Neural cell (in vitro differentiated cells): ENCODE data around the gene LIPT1. TPM values are rescaled to one million over a fixed set of nuclear protein-coding genes. Genes with fewer than 3 reads are reported as not detected.

Experiments
- H2AFZ ChIP-seq: fragments of 200-600, 300-800 bp; sonication (generic), shearing (Covaris generic); 2 replicates; pipeline ENCODE4 v1.6.0; 2014; ENCODE audit warnings: low read depth, mild to moderate bottlenecking, antibody characterized with exemption, low read length, moderate library complexity
- H3F3A ChIP-seq: fragments of 200-600 bp; shearing (Covaris generic); 2 replicates; pipeline ENCODE4 v1.6.1; 2016; ENCODE audit warnings: mild to moderate bottlenecking, moderate library complexity, mixed read lengths, antibody characterized with exemption, low read length; ENCODE audit not compliant: insufficient read depth, poor library complexity, severe bottlenecking
- H3K27ac ChIP-seq: fragments of 200-600, 300-800 bp; sonication (generic), shearing (Covaris generic); 2 replicates; pipeline ENCODE4 v1.5.1; 2014; ENCODE audit warnings: mild to moderate bottlenecking, low read length, moderate library complexity
- H3K27me3 ChIP-seq: fragments of 300-800, 200-600 bp; sonication (generic), shearing (Covaris generic); 2 replicates; pipeline ENCODE4 v1.6.0; 2014; ENCODE audit warnings: mild to moderate bottlenecking, low read depth, low read length, moderate library complexity; ENCODE audit not compliant: insufficient read depth
- H3K36me3 ChIP-seq: fragments of 300-800, 200-600 bp; sonication (generic), shearing (Covaris generic); 2 replicates; pipeline ENCODE4 v1.5.1; 2014; ENCODE audit warnings: mild to moderate bottlenecking, antibody characterized with exemption, low read length, moderate library complexity; ENCODE audit not compliant: insufficient read depth
- H3K4me2 ChIP-seq: fragments of 300-800, 200-600 bp; sonication (generic), shearing (Covaris generic); 2 replicates; pipeline ENCODE4 v1.6.0; 2014; ENCODE audit warnings: mild to moderate bottlenecking, low read length
- H3K4me3 ChIP-seq: fragments of 300-800, 200-600 bp; sonication (generic), shearing (Covaris generic); 2 replicates; pipeline ENCODE4 v1.5.1; 2014; ENCODE audit warnings: mild to moderate bottlenecking, low read length, moderate library complexity
- H3K79me2 ChIP-seq: fragments of 200-600 bp; shearing (Covaris generic); replicated peaks from 2 replicates; pipeline ENCODE4 v1.6.0; 2014; ENCODE audit warnings: mild to moderate bottlenecking, low read length, moderate library complexity; ENCODE audit not compliant: insufficient read depth
- H3K9ac ChIP-seq: fragments of 300-800, 200-600 bp; sonication (generic), shearing (Covaris generic); 2 replicates; pipeline ENCODE4 v1.6.1; 2016; ENCODE audit warnings: mild to moderate bottlenecking, low read length, mixed read lengths
- H3K9me2 ChIP-seq: fragments of 200-600 bp; shearing (Covaris generic); 2 replicates; pipeline ENCODE4 v1.6.1; 2016; ENCODE audit warnings: mild to moderate bottlenecking, low read length, mixed read lengths; ENCODE audit not compliant: insufficient read depth
- H3K9me3 ChIP-seq: fragments of 200-600, 300-800 bp; sonication (generic), shearing (Covaris generic); 2 replicates; pipeline ENCODE4 v1.6.1; 2016; ENCODE audit warnings: mild to moderate bottlenecking, mixed run types, low read length, moderate library complexity, mixed read lengths
- H4K20me1 ChIP-seq: fragments of 200-600 bp; shearing (Covaris generic); 2 replicates; pipeline ENCODE4 v1.6.1; 2016; ENCODE audit warnings: mild to moderate bottlenecking, mixed run types; ENCODE audit not compliant: insufficient read depth
- CTCF ChIP-seq: fragments of 450-650 bp; IDR thresholded peaks from 2 replicates; pipeline ENCODE4 v1.5.1; 2014; ENCODE audit warnings: antibody characterized with exemption, mild to moderate bottlenecking, moderate library complexity; ENCODE audit not compliant: poor library complexity, severe bottlenecking
- EP300 ChIP-seq: fragments of 450-650 bp; conservative IDR thresholded peaks from 2 replicates; pipeline ENCODE4 v1.6.1; 2014; ENCODE audit warnings: antibody characterized with exemption, mild to moderate bottlenecking, moderate library complexity; ENCODE audit not compliant: poor library complexity, severe bottlenecking
- EZH2 ChIP-seq: fragments of 200-600, 300-800 bp; shearing (Covaris generic), sonication (generic); IDR thresholded peaks from 2 replicates; pipeline ENCODE4 v1.6.1; 2014; ENCODE audit warnings: antibody characterized with exemption, low read length, borderline replicate concordance, mild to moderate bottlenecking; ENCODE audit not compliant: insufficient read depth, poor library complexity, severe bottlenecking
- MXI1 ChIP-seq: fragments of 450-650 bp; conservative IDR thresholded peaks from 2 replicates; pipeline ENCODE4 v1.6.1; 2014; ENCODE audit warnings: antibody characterized with exemption, mild to moderate bottlenecking; ENCODE audit not compliant: poor library complexity, severe bottlenecking
- POLR2AphosphoS5 ChIP-seq: IDR thresholded peaks from 2 replicates; pipeline ENCODE4 v1.6.1; 2012
- RAD21 ChIP-seq: fragments of 450-650 bp; conservative IDR thresholded peaks from 2 replicates; pipeline ENCODE4 v1.6.1; 2014; ENCODE audit warnings: antibody characterized with exemption, mild to moderate bottlenecking, moderate library complexity
- REST ChIP-seq: IDR thresholded peaks from 2 replicates; pipeline ENCODE4 v1.6.1; 2012; ENCODE audit warnings: borderline replicate concordance
- SMC3 ChIP-seq: fragments of 450-650 bp; conservative IDR thresholded peaks from 2 replicates; pipeline ENCODE4 v1.6.1; 2014; ENCODE audit warnings: antibody characterized with exemption, mild to moderate bottlenecking, moderate library complexity; ENCODE audit not compliant: poor library complexity
- TAF1 ChIP-seq: IDR thresholded peaks from 2 replicates; pipeline ENCODE4 v1.6.1; 2012; ENCODE audit warnings: low read depth
- polyA plus RNA-seq: library from polyadenylated mRNA; depleted of rRNA; stranded (reverse); fragments of >200 nt; gene quantifications from 2 replicates; pipeline ENCODE4 v1.2.3, GENCODE V29; 2014

Gene LIPT1
- polyA plus RNA-seq, 1 donor from 2014 or later: 2.8 TPM

- no peaks in the 10 kb centered on the region for H3K27me3 ChIP-seq
- no peaks in the 10 kb centered on the region for H3K79me2 ChIP-seq
- TF ChIP-seq EP300: no peak
- H3K36me3 ChIP-seq: peaks cover 5% of the 10 kb centered on the region
- H3K9me3 ChIP-seq: no peaks in the 10 kb centered on the region
- no peaks in the 10 kb centered on the region for H3K9me2 ChIP-seq
- no peaks in the 10 kb centered on the region for H3F3A ChIP-seq
- H3K9ac ChIP-seq: no peak overlapping the region
- H4K20me1 ChIP-seq: no peaks in the 10 kb centered on the region
- no peak overlapping the region for H3K27ac ChIP-seq
- H3K4me3 ChIP-seq: no peak overlapping the region
- no peak overlapping the region for H3K4me2 ChIP-seq
- H2AFZ ChIP-seq: no peak overlapping the region
These were observed 45.5 kb downstream of the LIPT1 start for GRCh38 chr2:99200076-99200800.

- no peaks in the 10 kb centered on the region for H3K79me2 ChIP-seq
- no peak overlapping the region for H3K4me2 ChIP-seq
- H3K9ac ChIP-seq: no peak overlapping the region
- no peak overlapping the region for H3K27ac ChIP-seq
- no peak for TF ChIP-seq MXI1
- no peak for TF ChIP-seq SMC3
- TF ChIP-seq TAF1: no peak
- TF ChIP-seq CTCF: no peak
- no peak for TF ChIP-seq RAD21
- no peak for TF ChIP-seq EZH2
- no peak for TF ChIP-seq REST
- TF ChIP-seq EP300: no peak
- TF ChIP-seq POLR2AphosphoS5: no peak
- H3F3A ChIP-seq: no peaks in the 10 kb centered on the region
- no peak overlapping the region for H2AFZ ChIP-seq
- H3K36me3 ChIP-seq: peaks cover 5% of the 10 kb centered on the region
- no peaks in the 10 kb centered on the region for H3K9me2 ChIP-seq
- no peak overlapping the region for H3K4me3 ChIP-seq
- H3K27me3 ChIP-seq: no peaks in the 10 kb centered on the region
- H4K20me1 ChIP-seq: no peaks in the 10 kb centered on the region
- no peaks in the 10 kb centered on the region for H3K9me3 ChIP-seq
These were observed 47.4 kb downstream of the LIPT1 start for GRCh38 chr2:99201959-99202678.
